ENCODE results near the gene NCAPD2.

Gene NCAPD2

GRCh38 chr12:6450869-6451347 lies 43.0 kb upstream of the NCAPD2 start:
- TF ChIP-seq REST (IDR thresholded peaks at IDR 0.05; ENCODE audit: insufficient replicate concordance, low read depth): no peak
- TF ChIP-seq CTCF (IDR thresholded peaks at IDR 0.05; ENCODE audit: insufficient read depth, low read length): no peak
- TF ChIP-seq GABPA (IDR thresholded peaks at IDR 0.05; ENCODE audit: low read depth): no peak
- TF ChIP-seq POLR2AphosphoS5 (IDR thresholded peaks at IDR 0.05; ENCODE audit: low read depth): no peak
- no peak for TF ChIP-seq SPI1 (IDR thresholded peaks at IDR 0.05; ENCODE audit: borderline replicate concordance, low read depth)
- H3K4me3 ChIP-seq (replicated peaks; ENCODE audit: insufficient read depth, low read length): peak overlapping the region; percentile 58
- no peak for DNase-seq (ENCODE audit: low read depth in 1 of 2, low spot score in 1 of 2)

GRCh38 chr12:6451348-6452244 lies 42.3 kb upstream of the NCAPD2 start, which contains the start of gene TAPBPL:
Gene TAPBPL, plus strand, starts transcription at chr12:6452042. Its CDS starts 207 bp downstream, at chr12:6452249.
- peak; percentile 52; the same call in 1 of the 2 replicates for TF ChIP-seq SPI1 (IDR thresholded peaks at IDR 0.05; ENCODE audit: borderline replicate concordance, low read depth)
- TF ChIP-seq GABPA (IDR thresholded peaks at IDR 0.05; ENCODE audit: low read depth): no peak; the same call in 1 of the 2 replicates
- no peak for TF ChIP-seq CTCF (IDR thresholded peaks at IDR 0.05; ENCODE audit: insufficient read depth, low read length)
- peak; percentile 30 for TF ChIP-seq REST (IDR thresholded peaks at IDR 0.05; ENCODE audit: insufficient replicate concordance, low read depth)
- TF ChIP-seq POLR2AphosphoS5 (IDR thresholded peaks at IDR 0.05; ENCODE audit: low read depth): peak; percentile 80
- peak; percentile 77 to 82 for DNase-seq (ENCODE audit: low read depth in 1 of 2, low spot score in 1 of 2)
- Histone ChIP-seq H3K4me3 (replicated peaks; ENCODE audit: insufficient read depth, low read length) (peak within 1 kb of the TSS; percentile 58), H3K27me3 (ENCODE audit: insufficient read depth, poor library complexity, severe bottlenecking) (no peaks in the 10 kb centered on the region), H3K27ac (replicated peaks) (peak within 1 kb of the TSS; percentile 98)

More at GRCh38 chr12:6450869-6451347, 43.0 kb upstream of the NCAPD2 start:
- peak overlapping the region; percentile 98 for H3K27ac ChIP-seq (replicated peaks)
- no peaks in the 10 kb centered on the region for H3K27me3 ChIP-seq (ENCODE audit: insufficient read depth, poor library complexity, severe bottlenecking)

- Histone ChIP-seq H3K27me3 (ENCODE audit: insufficient read depth, poor library complexity, severe bottlenecking) (no peaks in the 10 kb centered on the region), H3K4me3 (replicated peaks; ENCODE audit: insufficient read depth, low read length) (peak overlapping the region; percentile 58), H3K27ac (replicated peaks) (peak overlapping the region; percentile 98)
- TF ChIP-seq POLR2AphosphoS5 (IDR thresholded peaks at IDR 0.05; ENCODE audit: low read depth): no peak; the same call in 1 of the 2 replicates
- no peak for TF ChIP-seq REST (IDR thresholded peaks at IDR 0.05; ENCODE audit: insufficient replicate concordance, low read depth)
- no peak for TF ChIP-seq SPI1 (IDR thresholded peaks at IDR 0.05; ENCODE audit: borderline replicate concordance, low read depth)
- no peak for TF ChIP-seq GABPA (IDR thresholded peaks at IDR 0.05; ENCODE audit: low read depth)
- TF ChIP-seq CTCF (IDR thresholded peaks at IDR 0.05; ENCODE audit: insufficient read depth, low read length): no peak
- DNase-seq (ENCODE audit: low read depth in 1 of 2, low spot score in 1 of 2): peak in 1 of 2 experiments; percentile 42
These were observed 41.5 kb upstream of the NCAPD2 start for GRCh38 chr12:6452245-6452943.

All from HL-60 (cell line).